Measurements from ENCODE around the gene TTC23. TPM values are rescaled to one million over a fixed set of nuclear protein-coding genes. Genes with fewer than 3 reads are reported as not detected.

TTC23 gene
- total RNA-seq, 1 donor from 2014 or later: 23.1 TPM

GRCh38 chr15:99100245-99101173 is 148.9 kb downstream of the TTC23 start:
- peak; percentile 93 for DNase-seq (ENCODE audit: extremely low spot score, unreplicated experiment)
- Mint-ChIP-seq H3K9me3 (ENCODE audit: unreplicated experiment) (no peaks in the 10 kb centered on the region), H3K27ac (ENCODE audit: unreplicated experiment) (no peak overlapping the region), H3K36me3 (ENCODE audit: unreplicated experiment) (no peaks in the 10 kb centered on the region), H3K27me3 (ENCODE audit: unreplicated experiment) (peaks cover 11% of the 10 kb centered on the region), H3K4me1 (ENCODE audit: unreplicated experiment) (peaks cover 9% of the 10 kb centered on the region), H3K4me3 (ENCODE audit: unreplicated experiment) (peak overlapping the region; percentile 67)
- peak; percentile 93 for TF ChIP-seq CTCF (IDR thresholded peaks at IDR 0.05)

- no peak overlapping the region for H3K4me3 Mint-ChIP-seq (ENCODE audit: unreplicated experiment)
- H3K36me3 Mint-ChIP-seq (ENCODE audit: unreplicated experiment): no peaks in the 10 kb centered on the region
- no peak overlapping the region for H3K27ac Mint-ChIP-seq (ENCODE audit: unreplicated experiment)
- no peaks in the 10 kb centered on the region for H3K9me3 Mint-ChIP-seq (ENCODE audit: unreplicated experiment)
- H3K4me1 Mint-ChIP-seq (ENCODE audit: unreplicated experiment): peaks cover 9% of the 10 kb centered on the region
- DNase-seq (ENCODE audit: extremely low spot score, unreplicated experiment): no peak
- no peak for TF ChIP-seq CTCF (IDR thresholded peaks at IDR 0.05)
- H3K27me3 Mint-ChIP-seq (ENCODE audit: unreplicated experiment): peaks cover 11% of the 10 kb centered on the region
Measured at GRCh38 chr15:99099661-99100060, 149.7 kb downstream of the TTC23 start.

GRCh38 chr15:99098991-99099390 is 150.4 kb downstream of the TTC23 start:
- H3K36me3 Mint-ChIP-seq (ENCODE audit: unreplicated experiment): no peaks in the 10 kb centered on the region
- H3K4me1 Mint-ChIP-seq (ENCODE audit: unreplicated experiment): peaks cover 7% of the 10 kb centered on the region
- peaks cover 14% of the 10 kb centered on the region for H3K27me3 Mint-ChIP-seq (ENCODE audit: unreplicated experiment)
- no peak overlapping the region for H3K4me3 Mint-ChIP-seq (ENCODE audit: unreplicated experiment)
- no peak overlapping the region for H3K27ac Mint-ChIP-seq (ENCODE audit: unreplicated experiment)
- no peak for TF ChIP-seq CTCF (IDR thresholded peaks at IDR 0.05)
- H3K9me3 Mint-ChIP-seq (ENCODE audit: unreplicated experiment): no peaks in the 10 kb centered on the region
- DNase-seq (ENCODE audit: extremely low spot score, unreplicated experiment): no peak

GRCh38 chr15:99098426-99098825 is 151.0 kb downstream of the TTC23 start:
- Mint-ChIP-seq H3K9me3 (ENCODE audit: unreplicated experiment) (no peaks in the 10 kb centered on the region), H3K27ac (ENCODE audit: unreplicated experiment) (no peak overlapping the region), H3K4me1 (ENCODE audit: unreplicated experiment) (peaks cover 7% of the 10 kb centered on the region), H3K27me3 (ENCODE audit: unreplicated experiment) (peaks cover 14% of the 10 kb centered on the region), H3K4me3 (ENCODE audit: unreplicated experiment) (no peak overlapping the region), H3K36me3 (ENCODE audit: unreplicated experiment) (no peaks in the 10 kb centered on the region)
- TF ChIP-seq CTCF (IDR thresholded peaks at IDR 0.05): no peak
- DNase-seq (ENCODE audit: extremely low spot score, unreplicated experiment): no peak
